OCI-LY7 (cell line): ENCODE measurements around the gene GFAP. TPM values are rescaled to one million over a fixed set of nuclear protein-coding genes. Genes with fewer than 3 reads are reported as not detected.

Experiments
- BruUV-seq: library from RNA; stranded (reverse); fragments of 400-500 nt; replicated peaks from 2 replicates; lab custom pipeline; 2021; lab: Mats Ljungman, UMichigan
- CTCF ChIA-PET: fragments of 300-600 bp; sonication (Branson Sonifier 250); formaldehyde crosslinking; loops from one replicate; lab custom pipeline; 2022; ENCODE audit warnings: antibody characterized with exemption; ENCODE audit not compliant: unreplicated experiment; lab: Charles Lee
- POLR2A ChIA-PET: fragments of 300-600 bp; sonication (Branson Sonifier 250); formaldehyde crosslinking; loops from one replicate; lab custom pipeline; 2022; ENCODE audit warnings: antibody characterized with exemption; lab: Charles Lee
- DNase-seq: peaks from one replicate; pipeline ENCODE4 v3.0.0-alpha.2; 2015; ENCODE audit warnings: low spot score
- H2AFZ ChIP-seq: fragments of 200-600 bp; sonication (generic), shearing (Covaris generic); 2 replicates; pipeline ENCODE4 v1.6.1; 2014; ENCODE audit warnings: mild to moderate bottlenecking, antibody characterized with exemption, low read length, moderate library complexity
- H3K27ac ChIP-seq: fragments of 200-600 bp; sonication (generic); 2 replicates; pipeline ENCODE4 v1.5.1; 2014; ENCODE audit warnings: mixed run types, low read depth, mild to moderate bottlenecking, moderate library complexity, low read length, inconsistent platforms; ENCODE audit not compliant: poor library complexity, severe bottlenecking
- H3K36me3 ChIP-seq: fragments of 200-600 bp; sonication (generic); 2 replicates; pipeline ENCODE4 v1.6.1; 2014; ENCODE audit warnings: mild to moderate bottlenecking, antibody characterized with exemption, low read length, moderate library complexity, mixed read lengths; ENCODE audit not compliant: insufficient read depth
- H3K4me1 ChIP-seq: fragments of 200-600 bp; sonication (generic); 2 replicates; pipeline ENCODE4 v1.5.1; 2014; ENCODE audit warnings: mild to moderate bottlenecking, low read length; ENCODE audit not compliant: insufficient read depth, poor library complexity, severe bottlenecking
- H3K4me2 ChIP-seq: fragments of 200-600 bp; sonication (generic); 2 replicates; pipeline ENCODE4 v1.6.1; 2014; ENCODE audit warnings: mild to moderate bottlenecking, low read length
- H3K4me3 ChIP-seq: fragments of 200-600 bp; sonication (generic); 2 replicates; pipeline ENCODE4 v1.5.1; 2014; ENCODE audit warnings: mild to moderate bottlenecking, low read depth, low read length; ENCODE audit not compliant: poor library complexity, severe bottlenecking
- H3K79me2 ChIP-seq: fragments of 200-600 bp; sonication (generic); 2 replicates; pipeline ENCODE4 v1.6.1; 2016; ENCODE audit warnings: low read depth, mild to moderate bottlenecking, low read length, moderate library complexity, mixed read lengths; ENCODE audit not compliant: insufficient read depth
- H3K9me2 ChIP-seq: fragments of 200-600 bp; sonication (generic); 2 replicates; pipeline ENCODE4 v1.6.1; 2016; ENCODE audit warnings: mild to moderate bottlenecking, low read length, mixed read lengths; ENCODE audit not compliant: insufficient read depth
- H3K9me3 ChIP-seq: fragments of 200-600 bp; sonication (generic); 2 replicates; pipeline ENCODE4 v1.6.1; 2014; ENCODE audit warnings: mild to moderate bottlenecking, mixed run types, low read length, mixed read lengths
- H4K20me1 ChIP-seq: fragments of 200-600 bp; sonication (generic); 2 replicates; pipeline ENCODE4 v1.6.1; 2014; ENCODE audit warnings: mild to moderate bottlenecking, antibody characterized with exemption, low read length, moderate library complexity, mixed read lengths; ENCODE audit not compliant: insufficient read depth
- EZH2phosphoT487 ChIP-seq: fragments of 200-600 bp; sonication (generic); IDR thresholded peaks from 2 replicates; pipeline ENCODE4 v1.6.1; 2018; ENCODE audit warnings: low read depth, borderline replicate concordance, mild to moderate bottlenecking, mixed run types, antibody characterized with exemption, low read length, moderate library complexity, mixed read lengths
- intact Hi-C: fragments of 100-400 bp; cut with micrococcal nuclease; formaldehyde crosslinking; loops from one replicate; pipeline ENCODE4 v1.10.0; 2022; ENCODE audit not compliant: unreplicated experiment
- total RNA-seq, 2 experiments: library from RNA; depleted of rRNA in 1 of 2; stranded (reverse); fragments of >200 nt in 1 of 2; shearing (Covaris generic) in 1 of 2; gene quantifications; 2 replicates each; pipeline ENCODE4 v1.2.3, GENCODE V29; 2014 to 2022
- TF ChIP-seq, protein P1 (sequence below): fragments of 200-600 bp; sonication (generic); conservative IDR thresholded peaks from 2 replicates; pipeline ENCODE4 v1.5.1; 2014; ENCODE audit warnings: mild to moderate bottlenecking, antibody characterized with exemption, low read length, moderate library complexity, mixed read lengths

The GFAP gene
- total RNA-seq, 2 experiments from 2014 or later, result not detected

DNA sequence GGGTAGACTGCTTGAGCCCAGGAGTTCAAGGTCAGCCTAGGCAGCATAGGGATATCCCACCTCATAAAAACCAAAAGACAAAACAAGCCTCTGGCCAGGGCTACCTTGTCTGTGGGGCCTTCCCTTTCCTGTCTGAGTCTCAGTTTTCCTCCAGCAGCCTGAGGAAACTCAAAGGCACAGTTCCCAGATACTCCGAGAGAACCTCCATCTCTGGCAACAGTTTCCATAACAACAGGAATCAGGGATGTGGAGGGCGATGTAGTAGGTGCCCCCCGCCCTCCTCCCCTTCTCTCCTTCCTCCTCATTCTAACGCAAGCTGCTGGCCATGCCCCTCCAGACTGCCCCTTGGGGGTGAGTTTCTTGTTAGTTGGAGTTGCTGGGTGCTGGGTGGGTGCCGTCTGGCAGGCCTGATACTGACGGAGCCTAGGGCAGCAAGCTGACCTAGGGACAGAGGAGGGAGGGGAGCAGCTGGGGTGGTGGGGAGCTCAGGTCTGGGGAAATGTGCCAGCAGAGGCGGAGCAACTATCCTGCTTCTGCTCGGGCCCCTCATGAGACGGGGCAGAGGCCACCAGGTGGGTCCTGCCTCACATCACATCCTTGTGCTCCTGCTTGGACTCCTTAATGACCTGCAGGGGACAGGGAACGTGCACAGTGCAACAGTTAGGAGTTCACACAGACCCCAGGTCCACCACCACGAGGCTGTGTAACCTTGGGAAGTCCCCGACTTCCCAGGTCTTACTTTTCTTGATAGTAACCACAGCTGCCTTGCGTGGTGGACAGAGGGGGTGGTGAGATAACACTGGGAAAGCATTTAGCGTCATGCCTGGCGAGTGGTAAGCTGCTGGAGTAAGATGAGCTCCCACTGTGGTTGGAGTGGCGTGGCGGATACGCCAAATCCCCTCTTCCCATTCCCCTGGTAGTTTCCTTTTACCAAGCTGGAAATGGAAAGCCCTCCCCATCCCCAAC is 8.3 kb downstream of the GFAP start:
- Histone ChIP-seq H3K36me3 (no peaks in the 10 kb centered on the region), H2AFZ (no peak overlapping the region), H3K4me1 (no peaks in the 10 kb centered on the region), H3K79me2 (no peaks in the 10 kb centered on the region), H3K9me2 (no peaks in the 10 kb centered on the region), H3K9me3 (no peaks in the 10 kb centered on the region), H3K4me3 (no peak overlapping the region), H3K4me2 (no peak overlapping the region), H3K27ac (no peak overlapping the region), H4K20me1 (no peaks in the 10 kb centered on the region)
- POLR2A ChIA-PET, result no interaction called here
- intact Hi-C loops, result no loop called here
- CTCF ChIA-PET, result interaction anchor here (0.9 kb wide), 1 partner anchor 9 kb away, joined by 4 read pairs; no protein-coding TSS in a partner anchor
- no peak for DNase-seq
- no peak for TF ChIP-seq EZH2phosphoT487
- TF ChIP-seq, protein P1, sequence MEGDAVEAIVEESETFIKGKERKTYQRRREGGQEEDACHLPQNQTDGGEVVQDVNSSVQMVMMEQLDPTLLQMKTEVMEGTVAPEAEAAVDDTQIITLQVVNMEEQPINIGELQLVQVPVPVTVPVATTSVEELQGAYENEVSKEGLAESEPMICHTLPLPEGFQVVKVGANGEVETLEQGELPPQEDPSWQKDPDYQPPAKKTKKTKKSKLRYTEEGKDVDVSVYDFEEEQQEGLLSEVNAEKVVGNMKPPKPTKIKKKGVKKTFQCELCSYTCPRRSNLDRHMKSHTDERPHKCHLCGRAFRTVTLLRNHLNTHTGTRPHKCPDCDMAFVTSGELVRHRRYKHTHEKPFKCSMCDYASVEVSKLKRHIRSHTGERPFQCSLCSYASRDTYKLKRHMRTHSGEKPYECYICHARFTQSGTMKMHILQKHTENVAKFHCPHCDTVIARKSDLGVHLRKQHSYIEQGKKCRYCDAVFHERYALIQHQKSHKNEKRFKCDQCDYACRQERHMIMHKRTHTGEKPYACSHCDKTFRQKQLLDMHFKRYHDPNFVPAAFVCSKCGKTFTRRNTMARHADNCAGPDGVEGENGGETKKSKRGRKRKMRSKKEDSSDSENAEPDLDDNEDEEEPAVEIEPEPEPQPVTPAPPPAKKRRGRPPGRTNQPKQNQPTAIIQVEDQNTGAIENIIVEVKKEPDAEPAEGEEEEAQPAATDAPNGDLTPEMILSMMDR, result no peak
- no TSS peak for BruUV-seq

DNA sequence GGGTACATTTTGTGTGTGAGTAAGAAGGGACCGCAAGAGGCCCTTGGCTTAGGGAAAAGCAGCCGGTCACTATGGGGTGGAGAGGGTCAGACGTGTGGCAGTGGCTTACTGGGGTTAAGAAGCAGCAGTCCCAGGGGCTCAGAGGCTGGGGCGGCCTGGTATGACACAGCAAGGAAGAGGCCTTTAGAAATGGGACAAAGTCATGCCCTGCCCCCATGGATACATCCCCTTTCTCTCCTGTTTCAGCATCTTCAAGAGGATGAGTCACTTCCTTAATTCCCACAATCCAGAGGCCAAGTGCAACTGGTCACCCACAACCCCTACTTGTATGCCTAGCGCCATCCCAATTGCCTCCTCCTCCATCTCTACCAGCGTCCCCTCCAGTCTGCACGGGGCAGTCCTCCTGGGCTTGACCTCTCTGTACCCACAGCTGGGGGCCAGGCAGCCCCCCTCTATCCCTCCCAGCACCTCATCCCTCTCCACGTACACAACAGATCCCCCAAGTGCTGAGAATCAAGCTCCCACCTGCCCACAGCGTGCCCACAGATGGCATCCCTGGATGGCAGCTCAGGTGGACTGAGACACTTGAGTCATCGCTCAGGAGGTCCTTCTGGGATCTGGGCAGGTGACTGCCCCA is 9.2 kb downstream of the GFAP start:
- Histone ChIP-seq H3K36me3 (no peaks in the 10 kb centered on the region), H3K27ac (no peak overlapping the region), H4K20me1 (no peaks in the 10 kb centered on the region), H3K79me2 (no peaks in the 10 kb centered on the region), H3K4me3 (no peak overlapping the region), H3K4me2 (no peak overlapping the region), H3K9me2 (no peaks in the 10 kb centered on the region), H2AFZ (no peak overlapping the region), H3K4me1 (no peaks in the 10 kb centered on the region), H3K9me3 (no peaks in the 10 kb centered on the region)
- no TSS peak for BruUV-seq
- TF ChIP-seq, protein P1, result no peak
- no peak for TF ChIP-seq EZH2phosphoT487
- CTCF ChIA-PET, result no interaction called here
- POLR2A ChIA-PET, result no interaction called here
- no peak for DNase-seq
- intact Hi-C loops, result no loop called here
